GM12878 (cell line): ENCODE data around the gene IRGQ. TPM values are rescaled to one million over a fixed set of nuclear protein-coding genes. Genes with fewer than 3 reads are reported as not detected.

ENCODE experiments used
- BCLAF1 ChIP-seq: fragments of 450-650 bp; IDR thresholded peaks from 2 replicates; pipeline ENCODE4 v1.6.1; 2017; ENCODE audit warnings: antibody characterized with exemption, mild to moderate bottlenecking, moderate library complexity
- CHD2 ChIP-seq: IDR thresholded peaks from 2 replicates; pipeline ENCODE4 v1.6.1; 2011; ENCODE audit warnings: low read depth, low read length, improper control_type of control experiment, borderline replicate concordance
- CREM ChIP-seq: IDR thresholded peaks from 2 replicates; pipeline ENCODE4 v1.6.1; 2014; ENCODE audit warnings: antibody characterized with exemption, low read depth
- ELK1 ChIP-seq: IDR thresholded peaks from 2 replicates; pipeline ENCODE4 v1.6.1; 2012; ENCODE audit warnings: low read depth, low read length, improper control_type of control experiment
- HDAC6 ChIP-seq: fragments of 200-600 bp; sonication (generic); IDR thresholded peaks from one replicate; pipeline ENCODE4 v1.8.0; 2017; ENCODE audit warnings: antibody characterized with exemption; ENCODE audit not compliant: unreplicated experiment
- KAT2A ChIP-seq: conservative IDR thresholded peaks from 2 replicates; pipeline ENCODE4 v1.6.1; 2011; ENCODE audit warnings: low read depth, low read length; ENCODE audit not compliant: control insufficient read depth
- KLF5 ChIP-seq: fragments of 450-650 bp; IDR thresholded peaks from 2 replicates; pipeline ENCODE4 v1.6.1; 2014; ENCODE audit warnings: mild to moderate bottlenecking; ENCODE audit not compliant: partially characterized antibody
- NFYA ChIP-seq: IDR thresholded peaks from 2 replicates; pipeline ENCODE4 v1.6.1; 2011; ENCODE audit warnings: low read depth, mild to moderate bottlenecking, low read length, improper control_type of control experiment, borderline replicate concordance
- NKRF ChIP-seq: fragments of 450-650 bp; conservative IDR thresholded peaks from 2 replicates; pipeline ENCODE4 v1.6.1; 2017; ENCODE audit warnings: mild to moderate bottlenecking, moderate library complexity
- NR2C1 ChIP-seq: fragments of 450-650 bp; IDR thresholded peaks from 2 replicates; pipeline ENCODE4 v1.6.1; 2017; ENCODE audit warnings: antibody characterized with exemption, mild to moderate bottlenecking, moderate library complexity
- NRF1 ChIP-seq: conservative IDR thresholded peaks from 2 replicates; pipeline ENCODE4 v1.6.1; 2011; ENCODE audit warnings: mild to moderate bottlenecking, low read depth, low read length, improper control_type of control experiment
- POLR2AphosphoS2 ChIP-seq: IDR thresholded peaks from 2 replicates; pipeline ENCODE4 v1.6.1; 2011; ENCODE audit warnings: low read depth, mild to moderate bottlenecking, low read length, improper control_type of control experiment, moderate library complexity
- RELA ChIP-seq: fragments of 450-650 bp; IDR thresholded peaks from 2 replicates; pipeline ENCODE4 v1.8.0; 2014; ENCODE audit warnings: borderline replicate concordance; ENCODE audit not compliant: partially characterized antibody
- SIX5 ChIP-seq: IDR thresholded peaks from 2 replicates; pipeline ENCODE4 v1.6.1; 2011; ENCODE audit warnings: mild to moderate bottlenecking, low read depth, low read length, moderate library complexity; ENCODE audit not compliant: severe bottlenecking
- STAT3 ChIP-seq: IDR thresholded peaks from 2 replicates; pipeline ENCODE4 v1.6.1; 2011; ENCODE audit warnings: low read depth, low read length, improper control_type of control experiment
- SUZ12 ChIP-seq: fragments of 200-600 bp; sonication (generic); IDR thresholded peaks from one replicate; pipeline ENCODE4 v1.6.1; 2018; ENCODE audit warnings: antibody characterized with exemption, mild to moderate bottlenecking; ENCODE audit not compliant: unreplicated experiment
- ZNF207 ChIP-seq: fragments of 450-650 bp; IDR thresholded peaks from 2 replicates; pipeline ENCODE4 v1.6.1; 2014; ENCODE audit warnings: antibody characterized with exemption, mild to moderate bottlenecking, borderline replicate concordance
- ZNF592 ChIP-seq: fragments of 450-650 bp; IDR thresholded peaks from 2 replicates; pipeline ENCODE4 v1.6.1; 2017; ENCODE audit warnings: mild to moderate bottlenecking, moderate library complexity
- ZSCAN29 ChIP-seq: fragments of 450-650 bp; IDR thresholded peaks from 2 replicates; pipeline ENCODE4 v1.6.1; 2017; ENCODE audit warnings: mild to moderate bottlenecking, moderate library complexity
- polyA plus RNA-seq, 11 experiments: library from polyadenylated mRNA; depleted of rRNA in 4 of 11; unstranded in 6 of 11; stranded (reverse) in 5 of 11; fragments of >200 nt; fragmentation: Nextera tagmentation in 4 of 11; fragmentation: Illumina TruSeq in 1 of 11; extraction: Ambion mirVana in 4 of 11; extraction: Trizol in 1 of 11; gene quantifications; 1 replicate in 1 of 11; 2 replicates in 10 of 11; pipeline versions ENCODE4 v1.2.1 to v1.2.3, GENCODE V29; 2011 to 2016; ENCODE audit warnings: inconsistent platforms in 2 of 11, missing spikeins in 2 of 11, low read depth in 1 of 11
- total RNA-seq, 4 experiments: library from RNA; depleted of rRNA in 3 of 4; stranded (reverse); fragments of >200 nt in 3 of 4; fragmentation: Illumina TruSeq in 1 of 4; extraction: Trizol in 1 of 4; gene quantifications; 2 replicates each; pipeline versions ENCODE4 v1.2.1 to v1.2.3, GENCODE V29; 2013 to 2021

IRGQ gene
- total and polyA plus RNA-seq, 10 of the 15 experiments (the other 5 are each of a cell fraction or from before 2014, with no cell fraction given), result 3.3 to 20.8 (median 9.0) TPM

GRCh38 chr19:43619262-43620060 lies 23.5 kb upstream of the IRGQ start, which contains the start of gene ZNF428 (continued):
- TF ChIP-seq NRF1 (peak; percentile 77), KAT2A (no peak), POLR2AphosphoS2 (0 out of 2 replicates have a peak, but pooled peaks have one; percentile 53), RELA (peak; percentile 34), BCLAF1 (0 out of 2 replicates have a peak, but pooled peaks have one; percentile 27), ELK1 (no peak), HDAC6 (no peak), CREM (peak; percentile 10; the same call in 1 of the 2 replicates), ZNF207 (peak; percentile 80), NR2C1 (no peak), STAT3 (no peak), ZNF592 (0 out of 2 replicates have a peak, but pooled peaks have one; percentile 65), NKRF (peak; percentile 58), SUZ12 (no peak), ZSCAN29 (0 out of 2 replicates have a peak, but pooled peaks have one; percentile 18), NFYA (no peak), KLF5 (peak; percentile 87), SIX5 (peak; percentile 2), CHD2 (no peak; the same call in 1 of the 2 replicates)
